ENCODE results near the gene TTC33. TPM values are rescaled to one million over a fixed set of nuclear protein-coding genes. Genes with fewer than 3 reads are reported as not detected.

The TTC33 gene
- total RNA-seq, 4 donors from 2014 or later, result 6.4 to 67.3 (median 17.4) TPM

DNA sequence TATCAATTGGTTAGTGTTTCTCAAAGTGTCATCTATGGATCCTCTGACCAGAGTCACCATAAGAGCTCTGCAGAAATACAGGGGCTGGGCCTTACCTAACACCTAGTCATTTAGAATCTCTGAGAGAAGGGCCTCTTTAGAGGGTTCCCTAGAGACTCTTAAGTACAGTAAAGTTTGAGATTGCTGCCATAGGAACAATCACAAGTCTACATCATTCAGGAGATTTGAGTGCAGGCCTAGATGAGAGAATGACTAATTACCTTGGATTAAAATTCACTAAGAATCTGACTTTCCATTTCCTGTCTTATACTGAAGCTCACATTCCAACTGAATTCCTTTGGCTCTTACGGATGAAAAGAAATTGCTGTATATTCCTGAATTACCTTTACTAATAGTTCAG is 258.2 kb downstream of the TTC33 start:
- Histone ChIP-seq H3K4me3 (no peak overlapping the region), H3K4me1 (peaks cover 0 to 22% (median 0%) of the 10 kb centered on the region in 4 donors), H3K9me3 (no peaks in the 10 kb centered on the region), H3K27ac (no peak overlapping the region), H3K27me3 (no peaks in the 10 kb centered on the region), H3K36me3 (no peaks in the 10 kb centered on the region)
- 85 to 89% methylated on average over 1 of the region's 1 CpG for WGBS, 2 donors (ENCODE audit: low coverage in 1 of 2)
- intact Hi-C loops (cut with DNase I; ENCODE audit: low total_unique reads) (no loop called here), in situ Hi-C loops (cut with MboI; ENCODE audit: low pct_ligation_motif_present in 1 of 4, low pct_unique_long_range_greater_than_20kb in 1 of 4, low sequenced_read_pairs in 3 of 4) (no loop called here)
- DNase-seq, result no peak
- TF ChIP-seq, protein P1, sequence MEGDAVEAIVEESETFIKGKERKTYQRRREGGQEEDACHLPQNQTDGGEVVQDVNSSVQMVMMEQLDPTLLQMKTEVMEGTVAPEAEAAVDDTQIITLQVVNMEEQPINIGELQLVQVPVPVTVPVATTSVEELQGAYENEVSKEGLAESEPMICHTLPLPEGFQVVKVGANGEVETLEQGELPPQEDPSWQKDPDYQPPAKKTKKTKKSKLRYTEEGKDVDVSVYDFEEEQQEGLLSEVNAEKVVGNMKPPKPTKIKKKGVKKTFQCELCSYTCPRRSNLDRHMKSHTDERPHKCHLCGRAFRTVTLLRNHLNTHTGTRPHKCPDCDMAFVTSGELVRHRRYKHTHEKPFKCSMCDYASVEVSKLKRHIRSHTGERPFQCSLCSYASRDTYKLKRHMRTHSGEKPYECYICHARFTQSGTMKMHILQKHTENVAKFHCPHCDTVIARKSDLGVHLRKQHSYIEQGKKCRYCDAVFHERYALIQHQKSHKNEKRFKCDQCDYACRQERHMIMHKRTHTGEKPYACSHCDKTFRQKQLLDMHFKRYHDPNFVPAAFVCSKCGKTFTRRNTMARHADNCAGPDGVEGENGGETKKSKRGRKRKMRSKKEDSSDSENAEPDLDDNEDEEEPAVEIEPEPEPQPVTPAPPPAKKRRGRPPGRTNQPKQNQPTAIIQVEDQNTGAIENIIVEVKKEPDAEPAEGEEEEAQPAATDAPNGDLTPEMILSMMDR (IDR thresholded peaks at IDR 0.05), result no peak
- TF ChIP-seq POLR2A (IDR thresholded peaks at IDR 0.05), result no peak
- no peak for TF ChIP-seq POLR2AphosphoS5 (IDR thresholded peaks at IDR 0.05)
- TF ChIP-seq EP300 (IDR thresholded peaks at IDR 0.05; ENCODE audit: low read depth), result no peak

DNA sequence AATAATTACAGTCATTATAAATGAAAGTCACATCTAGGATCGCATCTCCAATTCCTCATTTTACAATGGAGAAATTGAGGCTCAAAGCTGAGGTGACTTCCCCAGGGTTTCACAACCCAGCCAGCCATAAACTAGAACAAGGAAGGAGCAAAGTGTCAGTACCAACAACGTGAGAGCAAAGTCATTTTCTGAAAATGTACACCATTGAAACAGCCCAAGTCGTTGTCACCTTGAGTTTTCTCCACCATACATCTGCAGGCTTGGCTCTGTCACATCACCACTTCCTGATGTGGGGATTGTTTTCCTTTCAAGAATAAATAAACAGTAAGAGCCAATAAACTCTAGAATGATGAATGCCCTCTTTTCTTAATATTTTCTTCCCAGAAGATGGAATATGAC is 260.5 kb downstream of the TTC33 start:
- Histone ChIP-seq H3K9me3 (no peaks in the 10 kb centered on the region), H3K36me3 (no peaks in the 10 kb centered on the region), H3K4me3 (no peak overlapping the region), H3K4me1 (peaks cover 0 to 12% (median 0%) of the 10 kb centered on the region in 4 donors), H3K27me3 (no peaks in the 10 kb centered on the region), H3K27ac (no peak overlapping the region)
- no peak for DNase-seq
- no peak for TF ChIP-seq POLR2A (IDR thresholded peaks at IDR 0.05)
- no peak for TF ChIP-seq POLR2AphosphoS5 (IDR thresholded peaks at IDR 0.05)
- TF ChIP-seq, protein P1 (IDR thresholded peaks at IDR 0.05), result no peak
- TF ChIP-seq EP300 (IDR thresholded peaks at IDR 0.05; ENCODE audit: low read depth), result no peak
- in situ Hi-C loops (cut with MboI; ENCODE audit: low pct_ligation_motif_present in 1 of 4, low pct_unique_long_range_greater_than_20kb in 1 of 4, low sequenced_read_pairs in 3 of 4), result no loop called here
- intact Hi-C loops (cut with DNase I; ENCODE audit: low total_unique reads), result no loop called here
- WGBS, 2 donors (ENCODE audit: low coverage in 1 of 2), result 3 to 32% methylated on average over 3 of the region's 3 CpGs

- H3K4me3 ChIP-seq, result no peak overlapping the region
- no peak overlapping the region for H3K27ac ChIP-seq
- no peaks in the 10 kb centered on the region for H3K36me3 ChIP-seq
- no peak for DNase-seq
- no peak for TF ChIP-seq POLR2A (IDR thresholded peaks at IDR 0.05)
- TF ChIP-seq, protein P1 (IDR thresholded peaks at IDR 0.05), result no peak
- no peak for TF ChIP-seq POLR2AphosphoS5 (IDR thresholded peaks at IDR 0.05)
- TF ChIP-seq EP300 (IDR thresholded peaks at IDR 0.05; ENCODE audit: low read depth), result no peak
- H3K9me3 ChIP-seq, result no peaks in the 10 kb centered on the region
- 79 to 91% methylated on average over 3 to 4 of the region's 4 CpGs for WGBS, 2 donors (ENCODE audit: low coverage in 1 of 2)
- in situ Hi-C loops (cut with MboI; ENCODE audit: low pct_ligation_motif_present in 1 of 4, low pct_unique_long_range_greater_than_20kb in 1 of 4, low sequenced_read_pairs in 3 of 4), result no loop called here
- no peaks in the 10 kb centered on the region for H3K27me3 ChIP-seq
- intact Hi-C loops (cut with DNase I; ENCODE audit: low total_unique reads), result no loop called here
- H3K4me1 ChIP-seq, result peaks cover 0 to 7% (median 0%) of the 10 kb centered on the region in 4 donors
Measured at GRCh38 chr5:40494631-40495236, 261.0 kb downstream of the TTC33 start.

DNA sequence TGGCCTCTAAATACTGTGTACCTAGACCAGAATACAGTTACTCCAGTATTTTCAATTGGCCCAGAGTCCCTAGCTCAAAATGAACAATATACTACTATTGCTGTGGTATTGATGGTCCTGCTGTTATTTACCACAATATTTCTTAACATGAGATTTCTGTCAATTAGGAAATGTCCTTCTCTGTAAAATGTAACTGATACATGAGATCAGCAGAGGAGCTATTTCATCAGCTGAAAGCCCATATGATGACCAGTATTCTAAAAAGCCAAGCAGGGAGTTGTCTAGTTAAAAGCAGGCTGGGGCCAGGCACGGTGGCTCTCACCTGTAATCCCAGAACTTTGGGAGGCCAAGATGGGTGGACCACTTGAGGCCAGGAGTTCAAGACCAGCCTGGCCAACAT is 263.7 kb downstream of the TTC33 start:
- Histone ChIP-seq H3K4me1 (no peaks in the 10 kb centered on the region), H3K27me3 (no peaks in the 10 kb centered on the region), H3K36me3 (no peaks in the 10 kb centered on the region), H3K27ac (no peak overlapping the region), H3K9me3 (no peaks in the 10 kb centered on the region), H3K4me3 (no peak overlapping the region)
- no peak for DNase-seq
- in situ Hi-C loops (cut with MboI; ENCODE audit: low pct_ligation_motif_present in 1 of 4, low pct_unique_long_range_greater_than_20kb in 1 of 4, low sequenced_read_pairs in 3 of 4) (no loop called here), intact Hi-C loops (cut with DNase I; ENCODE audit: low total_unique reads) (no loop called here)
- TF ChIP-seq EP300 (IDR thresholded peaks at IDR 0.05; ENCODE audit: low read depth), result no peak
- no peak for TF ChIP-seq POLR2A (IDR thresholded peaks at IDR 0.05)
- TF ChIP-seq POLR2AphosphoS5 (IDR thresholded peaks at IDR 0.05), result no peak
- TF ChIP-seq, protein P1 (IDR thresholded peaks at IDR 0.05), result no peak
- WGBS, 2 donors (ENCODE audit: low coverage in 1 of 2), result 85% methylated on average over 1 of the region's 1 CpG; no CpG with 5 or more reads in 1 of the 2 donors
